ENCODE results near the gene GALNT7. TPM values are rescaled to one million over a fixed set of nuclear protein-coding genes. Genes with fewer than 3 reads are reported as not detected.

The GALNT7 gene
- total and polyA plus RNA-seq, 2 of the 13 experiments (the other 11 are each of a cell fraction or from before 2014, with no cell fraction given) = 0.08 to 0.13 TPM

DNA sequence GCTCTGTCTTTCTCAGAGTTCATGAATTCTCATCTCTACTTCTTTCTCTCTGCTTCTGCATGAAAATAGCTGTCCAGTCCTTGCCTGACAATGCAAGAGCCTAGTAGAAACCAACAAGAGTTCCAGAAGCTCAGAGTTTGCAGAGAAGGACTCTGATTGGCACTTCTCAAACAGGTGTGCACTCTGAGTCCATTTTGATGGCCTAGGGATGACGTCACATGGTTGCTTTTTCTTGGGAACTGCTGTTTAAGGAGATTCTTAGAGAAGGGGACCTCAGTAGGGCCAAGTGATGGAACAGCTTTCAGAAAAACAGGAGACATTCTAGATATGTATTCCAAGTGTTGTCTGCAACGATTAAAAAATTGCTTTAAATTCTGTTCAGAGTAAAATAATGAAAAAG, 108.7 kb downstream of the GALNT7 start (continued):
- TF ChIP-seq NBN (conservative IDR thresholded peaks at IDR 0.05) = no peak
- TF ChIP-seq, protein P1, sequence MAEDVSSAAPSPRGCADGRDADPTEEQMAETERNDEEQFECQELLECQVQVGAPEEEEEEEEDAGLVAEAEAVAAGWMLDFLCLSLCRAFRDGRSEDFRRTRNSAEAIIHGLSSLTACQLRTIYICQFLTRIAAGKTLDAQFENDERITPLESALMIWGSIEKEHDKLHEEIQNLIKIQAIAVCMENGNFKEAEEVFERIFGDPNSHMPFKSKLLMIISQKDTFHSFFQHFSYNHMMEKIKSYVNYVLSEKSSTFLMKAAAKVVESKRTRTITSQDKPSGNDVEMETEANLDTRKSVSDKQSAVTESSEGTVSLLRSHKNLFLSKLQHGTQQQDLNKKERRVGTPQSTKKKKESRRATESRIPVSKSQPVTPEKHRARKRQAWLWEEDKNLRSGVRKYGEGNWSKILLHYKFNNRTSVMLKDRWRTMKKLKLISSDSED (CRISPR knock-in tag; IDR thresholded peaks at IDR 0.05) = no peak

DNA sequence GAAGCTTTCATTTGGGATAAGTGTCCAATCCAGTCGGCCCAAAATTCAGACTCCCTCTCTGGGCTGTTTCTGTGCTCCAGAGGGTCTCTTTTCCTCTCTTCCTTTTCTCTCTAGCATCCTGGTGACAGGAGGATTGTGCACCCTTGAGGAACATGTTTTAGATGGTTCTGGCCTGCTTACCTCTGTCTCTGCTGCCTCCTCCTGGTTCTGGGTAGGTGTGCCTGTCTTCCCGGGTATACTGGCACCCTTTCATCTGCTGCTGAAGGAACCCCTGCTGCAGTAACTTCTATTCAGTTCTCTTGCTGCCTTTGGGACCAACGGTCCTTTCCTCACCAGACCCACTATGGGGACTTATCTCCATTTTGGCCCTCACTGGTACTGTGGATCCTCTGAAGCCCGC, 112.4 kb downstream of the GALNT7 start:
- H3K9me3 ChIP-seq (ENCODE audit: low read length) = no peaks in the 10 kb centered on the region
- H3K27ac ChIP-seq (ENCODE audit: extremely low read length, insufficient read depth, low read length) = no peak overlapping the region
- H3K36me3 ChIP-seq (replicated peaks in 1 of 2; ENCODE audit: control insufficient read depth in 1 of 2, insufficient read depth in 2 of 2, low read length in 2 of 2) = no peaks in the 10 kb centered on the region
- in situ Hi-C loops (cut with HindIII; ENCODE audit: extremely low pct_ligation_motif_present, low pct_unique_long_range_greater_than_20kb) = loop anchor here (10.0 kb wide), 1 partner anchor 134 kb away; no protein-coding TSS in a partner anchor
- POLR2A ChIA-PET = no interaction called here
- H3K9ac ChIP-seq (ENCODE audit: insufficient read depth, low read depth, low read length) = no peak overlapping the region
- H3K4me3 ChIP-seq (replicated peaks in 1 of 3; ENCODE audit: insufficient read depth in 1 of 3, low read depth in 2 of 3, low read length in 3 of 3) = no peak overlapping the region
- peaks cover 0 to 6% of the 10 kb centered on the region in 2 experiments; a peak in 1 of 5 replicates for H3K27me3 ChIP-seq (ENCODE audit: control insufficient read depth in 1 of 2, insufficient read depth in 2 of 2, low read length in 2 of 2)
- intact Hi-C loops (cut with micrococcal nuclease; ENCODE audit: unreplicated experiment) = no loop called here
- WGBS (ENCODE audit: low lambda C conversion rate) = 0% methylated on average over 4 of the region's 4 CpGs
- peak; percentile 77 for ATAC-seq
- CTCF ChIA-PET (ENCODE audit: low intra/inter-chr PET ratio, low total read pairs) = no interaction called here
- H4K20me1 ChIP-seq (ENCODE audit: insufficient read depth, low read length) = no peaks in the 10 kb centered on the region
- TF ChIP-seq, protein P2, sequence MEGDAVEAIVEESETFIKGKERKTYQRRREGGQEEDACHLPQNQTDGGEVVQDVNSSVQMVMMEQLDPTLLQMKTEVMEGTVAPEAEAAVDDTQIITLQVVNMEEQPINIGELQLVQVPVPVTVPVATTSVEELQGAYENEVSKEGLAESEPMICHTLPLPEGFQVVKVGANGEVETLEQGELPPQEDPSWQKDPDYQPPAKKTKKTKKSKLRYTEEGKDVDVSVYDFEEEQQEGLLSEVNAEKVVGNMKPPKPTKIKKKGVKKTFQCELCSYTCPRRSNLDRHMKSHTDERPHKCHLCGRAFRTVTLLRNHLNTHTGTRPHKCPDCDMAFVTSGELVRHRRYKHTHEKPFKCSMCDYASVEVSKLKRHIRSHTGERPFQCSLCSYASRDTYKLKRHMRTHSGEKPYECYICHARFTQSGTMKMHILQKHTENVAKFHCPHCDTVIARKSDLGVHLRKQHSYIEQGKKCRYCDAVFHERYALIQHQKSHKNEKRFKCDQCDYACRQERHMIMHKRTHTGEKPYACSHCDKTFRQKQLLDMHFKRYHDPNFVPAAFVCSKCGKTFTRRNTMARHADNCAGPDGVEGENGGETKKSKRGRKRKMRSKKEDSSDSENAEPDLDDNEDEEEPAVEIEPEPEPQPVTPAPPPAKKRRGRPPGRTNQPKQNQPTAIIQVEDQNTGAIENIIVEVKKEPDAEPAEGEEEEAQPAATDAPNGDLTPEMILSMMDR (CRISPR knock-in tag; IDR thresholded peaks at IDR 0.05) = peak; percentile 34
- TF ChIP-seq ZKSCAN8 (CRISPR knock-in tag; IDR thresholded peaks at IDR 0.05; ENCODE audit: borderline replicate concordance) (no peak), STAT5B (CRISPR knock-in tag; IDR thresholded peaks at IDR 0.05) (no peak), MAFG (CRISPR knock-in tag; IDR thresholded peaks at IDR 0.05) (no peak), ATAD3A (CRISPR knock-in tag; IDR thresholded peaks at IDR 0.05) (no peak), ZNF256 (CRISPR knock-in tag; conservative IDR thresholded peaks at IDR 0.05) (no peak), CENPT (CRISPR knock-in tag; IDR thresholded peaks at IDR 0.05; ENCODE audit: low read depth) (no peak), STAG1 (CRISPR knock-in tag; IDR thresholded peaks at IDR 0.05) (peak; percentile 34)
- TF ChIP-seq, protein P3, sequence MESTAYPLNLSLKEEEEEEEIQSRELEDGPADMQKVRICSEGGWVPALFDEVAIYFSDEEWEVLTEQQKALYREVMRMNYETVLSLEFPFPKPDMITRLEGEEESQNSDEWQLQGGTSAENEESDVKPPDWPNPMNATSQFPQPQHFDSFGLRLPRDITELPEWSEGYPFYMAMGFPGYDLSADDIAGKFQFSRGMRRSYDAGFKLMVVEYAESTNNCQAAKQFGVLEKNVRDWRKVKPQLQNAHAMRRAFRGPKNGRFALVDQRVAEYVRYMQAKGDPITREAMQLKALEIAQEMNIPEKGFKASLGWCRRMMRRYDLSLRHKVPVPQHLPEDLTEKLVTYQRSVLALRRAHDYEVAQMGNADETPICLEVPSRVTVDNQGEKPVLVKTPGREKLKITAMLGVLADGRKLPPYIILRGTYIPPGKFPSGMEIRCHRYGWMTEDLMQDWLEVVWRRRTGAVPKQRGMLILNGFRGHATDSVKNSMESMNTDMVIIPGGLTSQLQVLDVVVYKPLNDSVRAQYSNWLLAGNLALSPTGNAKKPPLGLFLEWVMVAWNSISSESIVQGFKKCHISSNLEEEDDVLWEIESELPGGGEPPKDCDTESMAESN (CRISPR knock-in tag; conservative IDR thresholded peaks at IDR 0.05) = no peak
- FAIRE-seq = no peak
- no peak overlapping the region for H2AFZ ChIP-seq (ENCODE audit: low read length)
- no peaks in the 10 kb centered on the region for H3K4me1 ChIP-seq (ENCODE audit: insufficient read depth, low read length)
- BruUV-seq (replicated peaks) = no TSS peak
- H3K79me2 ChIP-seq (ENCODE audit: insufficient read depth, low read length) = no peaks in the 10 kb centered on the region
- no peak for DNase-seq (ENCODE audit: low spot score)
- H3K4me2 ChIP-seq (ENCODE audit: low read depth, low read length) = no peak overlapping the region

Data from HepG2 (cell line).